GM13977 (cell line): ENCODE measurements around the gene C18orf32.

Experiments used
- DNase-seq: peaks from one replicate; pipeline ENCODE4 v3.0.0; 2012; ENCODE audit warnings: low spot score
- in situ Hi-C: fragments of 300-500 bp; cut with MboI; formaldehyde crosslinking; loops from one replicate; pipeline ENCODE4 v1.12.0; 2022; ENCODE audit warnings: low sequenced_read_pairs, low pct_unique_long_range_greater_than_20kb, mixed read lengths, inconsistent platforms; ENCODE audit not compliant: unreplicated experiment
- TF ChIP-seq, protein P1 (sequence below): IDR thresholded peaks from 2 replicates; pipeline ENCODE4 v1.5.1; 2012; ENCODE audit warnings: mild to moderate bottlenecking, control low read depth; ENCODE audit not compliant: insufficient read depth; ENCODE audit errors: extremely low read depth, missing control alignments

The C18orf32 gene

DNA sequence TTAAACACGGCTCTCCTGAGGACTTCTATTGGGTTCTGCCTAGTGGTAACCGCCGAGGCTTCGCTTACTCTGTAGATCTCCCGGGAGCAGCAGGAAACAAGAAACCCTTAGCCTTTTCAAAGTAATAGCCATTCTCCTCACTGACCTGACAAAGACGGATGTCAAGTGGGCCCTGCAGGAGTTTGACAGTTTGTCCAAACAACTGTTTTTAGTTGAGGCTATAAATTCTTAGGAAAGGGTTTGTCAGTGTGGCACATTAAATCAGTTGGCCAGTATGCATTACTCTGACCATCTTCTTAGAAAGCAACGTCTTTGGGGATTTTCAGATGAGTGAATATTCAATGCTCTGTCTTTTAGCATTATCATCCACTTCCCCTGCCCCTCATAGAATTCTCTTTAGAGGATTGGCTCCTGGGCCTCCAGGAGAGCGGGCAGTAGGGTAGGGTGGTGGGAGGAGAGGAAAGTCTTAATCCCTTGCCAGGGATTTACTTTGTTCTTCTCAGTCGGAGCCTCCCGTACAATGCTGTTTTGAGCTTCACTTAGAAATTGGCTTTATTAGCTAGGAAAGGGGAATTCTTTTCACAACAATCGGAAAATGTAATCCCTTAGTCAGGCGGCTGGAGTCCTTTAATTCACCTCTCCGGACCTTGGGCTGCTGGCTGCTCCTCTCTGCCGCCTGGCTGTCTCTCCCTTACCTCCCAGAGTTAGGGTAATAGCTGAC, 13.3 kb upstream of the C18orf32 start:
- DNase-seq, result no peak
- TF ChIP-seq, protein P1, sequence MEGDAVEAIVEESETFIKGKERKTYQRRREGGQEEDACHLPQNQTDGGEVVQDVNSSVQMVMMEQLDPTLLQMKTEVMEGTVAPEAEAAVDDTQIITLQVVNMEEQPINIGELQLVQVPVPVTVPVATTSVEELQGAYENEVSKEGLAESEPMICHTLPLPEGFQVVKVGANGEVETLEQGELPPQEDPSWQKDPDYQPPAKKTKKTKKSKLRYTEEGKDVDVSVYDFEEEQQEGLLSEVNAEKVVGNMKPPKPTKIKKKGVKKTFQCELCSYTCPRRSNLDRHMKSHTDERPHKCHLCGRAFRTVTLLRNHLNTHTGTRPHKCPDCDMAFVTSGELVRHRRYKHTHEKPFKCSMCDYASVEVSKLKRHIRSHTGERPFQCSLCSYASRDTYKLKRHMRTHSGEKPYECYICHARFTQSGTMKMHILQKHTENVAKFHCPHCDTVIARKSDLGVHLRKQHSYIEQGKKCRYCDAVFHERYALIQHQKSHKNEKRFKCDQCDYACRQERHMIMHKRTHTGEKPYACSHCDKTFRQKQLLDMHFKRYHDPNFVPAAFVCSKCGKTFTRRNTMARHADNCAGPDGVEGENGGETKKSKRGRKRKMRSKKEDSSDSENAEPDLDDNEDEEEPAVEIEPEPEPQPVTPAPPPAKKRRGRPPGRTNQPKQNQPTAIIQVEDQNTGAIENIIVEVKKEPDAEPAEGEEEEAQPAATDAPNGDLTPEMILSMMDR, result no peak
- in situ Hi-C loops, result loop anchor here (10.0 kb wide), 1 partner anchor 354 kb away; no protein-coding TSS in a partner anchor

DNA sequence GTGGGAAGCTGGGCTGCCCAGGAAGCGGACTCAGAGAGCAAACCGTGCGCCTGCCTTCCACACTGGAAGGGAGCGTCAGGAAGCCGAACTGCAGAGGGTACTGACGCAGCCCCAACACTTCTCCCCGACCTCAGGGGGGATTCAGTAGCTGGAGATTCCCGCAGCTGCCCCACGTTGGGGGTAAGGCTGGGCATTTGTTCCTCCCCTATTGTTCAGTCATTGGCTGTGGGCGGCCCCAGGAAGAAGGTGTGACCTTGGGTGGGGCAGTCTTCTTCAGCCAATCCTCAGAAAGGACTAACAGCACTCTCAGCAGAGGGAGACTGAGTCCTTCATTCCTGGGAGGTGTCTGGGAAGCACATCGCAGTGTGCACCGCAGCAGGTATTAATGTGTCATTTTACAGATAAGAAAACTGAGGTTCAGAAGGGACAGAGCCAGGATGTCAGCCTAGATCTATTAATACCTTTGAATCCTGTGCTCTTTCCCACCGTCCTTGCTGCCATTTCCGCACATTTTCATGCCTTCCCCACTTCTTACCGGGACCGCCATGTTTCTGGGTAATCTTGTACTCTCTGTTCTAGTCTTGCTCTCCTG, 12.1 kb upstream of the C18orf32 start:
- TF ChIP-seq, protein P1, result no peak
- in situ Hi-C loops, result no loop called here
- DNase-seq, result no peak

DNA sequence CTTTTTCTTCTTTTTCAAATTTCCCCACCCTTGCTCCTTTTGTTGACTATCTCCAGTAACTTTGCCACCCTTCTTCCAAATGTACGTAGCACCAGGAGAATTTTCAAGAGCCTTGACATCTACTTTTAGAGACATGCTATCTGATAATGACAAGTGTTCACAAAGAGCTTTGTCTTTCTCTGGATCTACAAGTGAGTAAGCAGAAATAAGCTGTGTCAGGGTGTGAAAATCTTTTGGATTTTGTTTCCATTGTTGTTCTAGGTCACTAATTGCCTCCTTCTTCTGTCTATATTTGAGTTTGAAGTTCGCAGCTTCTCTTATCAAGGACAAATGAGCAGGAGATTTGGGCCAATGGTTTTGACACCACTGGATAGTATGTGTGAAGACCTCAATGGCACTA, 8.4 kb upstream of the C18orf32 start:
- TF ChIP-seq, protein P1, result no peak
- DNase-seq, result no peak
- in situ Hi-C loops, result no loop called here

DNA sequence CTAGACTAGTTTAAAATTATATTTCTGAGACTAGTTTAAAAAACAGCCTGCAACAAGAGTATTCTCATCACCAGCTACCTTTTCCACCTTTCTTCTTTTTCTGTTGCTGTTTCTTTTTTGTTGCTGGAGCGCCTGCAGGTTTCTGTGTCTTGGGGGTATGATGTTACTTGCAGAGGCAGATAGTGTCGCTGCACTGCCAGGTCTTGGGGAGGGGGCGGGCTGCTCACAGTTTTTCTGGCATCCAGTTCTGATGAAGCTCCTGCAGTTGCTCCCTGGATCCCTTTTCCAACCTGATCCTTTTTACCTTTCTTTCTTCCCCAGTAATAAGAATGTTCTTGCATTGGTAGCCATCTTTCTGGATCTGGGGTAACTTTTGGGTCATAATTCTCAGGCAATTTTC, 8.0 kb upstream of the C18orf32 start:
- DNase-seq, result no peak
- TF ChIP-seq, protein P1, result no peak
- in situ Hi-C loops, result no loop called here

DNA sequence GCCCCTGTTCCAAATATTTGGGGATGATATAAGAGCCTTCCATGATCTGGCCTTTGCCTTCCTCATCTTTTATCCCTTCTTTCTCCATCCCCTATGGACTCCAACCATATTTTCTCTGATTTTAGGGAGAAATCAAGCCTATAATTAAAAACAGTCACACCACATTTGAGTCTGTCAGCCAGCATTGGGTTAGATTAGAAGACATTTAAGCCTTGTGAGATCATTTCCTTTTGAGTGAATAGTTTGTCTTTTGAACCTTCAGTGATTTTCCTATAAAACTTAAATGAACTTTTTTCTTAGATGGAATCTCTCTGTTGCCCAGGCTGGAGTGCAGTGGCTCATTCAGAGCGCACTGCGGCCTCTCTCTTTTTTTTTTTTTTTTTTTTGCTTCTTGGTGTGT, 7.6 kb upstream of the C18orf32 start:
- DNase-seq, result no peak
- TF ChIP-seq, protein P1, result no peak
- in situ Hi-C loops, result no loop called here

DNA sequence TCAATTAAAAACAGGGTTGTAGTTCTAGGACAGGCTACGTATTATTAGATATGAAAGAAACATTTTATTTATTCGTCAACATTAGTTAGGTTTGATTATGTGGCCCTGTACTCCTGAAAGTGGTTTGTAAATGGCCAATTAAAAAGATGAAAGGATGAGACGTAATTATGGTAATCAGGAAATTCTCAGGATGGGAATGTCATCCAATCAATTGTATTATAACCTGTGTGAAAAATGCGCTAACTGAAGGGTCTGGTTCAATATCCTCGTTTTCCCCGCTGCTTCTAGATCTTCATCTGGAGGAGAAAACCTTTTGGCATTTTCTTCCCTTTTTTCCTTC, 5.6 kb upstream of the C18orf32 start:
- TF ChIP-seq, protein P1, result no peak
- DNase-seq, result no peak
- in situ Hi-C loops, result no loop called here
